HEK293T (cell line): ENCODE results near the gene CCDC180.

Experiments
- BHLHE40 ChIP-seq: fragments of 450-650 bp; IDR thresholded peaks from 2 replicates; pipeline ENCODE4 v1.6.1; 2016; ENCODE audit warnings: mild to moderate bottlenecking, moderate library complexity, borderline replicate concordance
- FOXM1 ChIP-seq: fragments of 450-650 bp; IDR thresholded peaks from 2 replicates; pipeline ENCODE4 v1.6.1; 2017; ENCODE audit warnings: mild to moderate bottlenecking, borderline replicate concordance
- SP1 ChIP-seq: fragments of 450-650 bp; IDR thresholded peaks from 2 replicates; pipeline ENCODE4 v1.6.1; 2017
- SUZ12 ChIP-seq: fragments of 450-650 bp; IDR thresholded peaks from 2 replicates; pipeline ENCODE4 v1.6.1; 2016; ENCODE audit warnings: mild to moderate bottlenecking
- ZNF384 ChIP-seq: fragments of 450-650 bp; IDR thresholded peaks from 2 replicates; pipeline ENCODE4 v1.6.1; 2016

GRCh38 chr9:97315550-97315949 is 8.1 kb downstream of the CCDC180 start:
- no peak for TF ChIP-seq SUZ12
- TF ChIP-seq ZNF384 = no peak
- TF ChIP-seq BHLHE40 = no peak
- TF ChIP-seq FOXM1 = no peak
- no peak for TF ChIP-seq SP1
